Activated CD8-positive, alpha-beta T cell treated with anti-CD3 and anti-CD28 coated beads for 36 hours (primary cell): ENCODE measurements around the gene CERKL. TPM values are rescaled to one million over a fixed set of nuclear protein-coding genes. Genes with fewer than 3 reads are reported as not detected.

Source experiments
- ATAC-seq: fragments of 200-7000 bp; cut with Tn5 transposase; one replicate; pipeline ENCODE4 v1.10.0; 2021; ENCODE audit warnings: mild to moderate bottlenecking, moderate library complexity
- CTCF ChIA-PET: fragments of 350-600 bp; sonication (Branson Sonifier 250); formaldehyde crosslinking; loops from one replicate; lab custom pipeline; 2021; ENCODE audit warnings: antibody characterized with exemption; lab: Charles Lee
- POLR2A ChIA-PET: fragments of 350-600 bp; sonication (Branson Sonifier 250); formaldehyde crosslinking; loops from one replicate; lab custom pipeline; 2021; ENCODE audit warnings: antibody characterized with exemption; lab: Charles Lee
- DNase-seq: peaks from one replicate; pipeline ENCODE4 v3.0.0-alpha.2; 2020
- H3K27ac Mint-ChIP-seq: one replicate; pipeline ENCODE4 v1.8.0; 2021; ENCODE audit warnings: mild to moderate bottlenecking, mixed read lengths
- H3K27me3 Mint-ChIP-seq: one replicate; pipeline ENCODE4 v1.8.0; 2021; ENCODE audit warnings: mixed read lengths
- H3K36me3 Mint-ChIP-seq: one replicate; pipeline ENCODE4 v1.8.0; 2021; ENCODE audit warnings: low read depth, mixed read lengths
- H3K4me1 Mint-ChIP-seq: one replicate; pipeline ENCODE4 v1.8.0; 2021; ENCODE audit warnings: low read depth, mixed read lengths
- H3K4me3 Mint-ChIP-seq: one replicate; pipeline ENCODE4 v1.8.0; 2021; ENCODE audit warnings: mild to moderate bottlenecking, moderate library complexity, mixed read lengths
- H3K9me3 Mint-ChIP-seq: one replicate; pipeline ENCODE4 v1.8.0; 2021; ENCODE audit warnings: mixed read lengths
- CTCF ChIP-seq: fragments of 200-600 bp; IDR thresholded peaks from one replicate; pipeline ENCODE4 v1.8.0; 2022; ENCODE audit warnings: antibody characterized with exemption, mild to moderate bottlenecking
- intact Hi-C: fragments of 100-400 bp; cut with micrococcal nuclease; formaldehyde crosslinking; loops from one replicate; pipeline ENCODE4 v1.10.0; 2022
- total RNA-seq, 2 experiments: library from RNA; stranded (reverse); gene quantifications; one replicate each; pipeline ENCODE4 v1.2.3, GENCODE V29; 2021

CERKL gene
- total RNA-seq, 2 experiments from 2014 or later: 0.11 to 0.20 TPM

- CTCF ChIA-PET: interaction anchor here (1.0 to 2.2 kb wide), 3 partner anchors 168 to 441 kb away, joined by 3 to 12 read pairs (median 4); no protein-coding TSS in a partner anchor
- Mint-ChIP-seq H3K9me3 (no peaks in the 10 kb centered on the region), H3K4me1 (peaks cover 7% of the 10 kb centered on the region), H3K27me3 (no peaks in the 10 kb centered on the region), H3K27ac (no peak overlapping the region), H3K4me3 (no peak overlapping the region), H3K36me3 (peaks cover 5% of the 10 kb centered on the region)
- intact Hi-C loops: no loop called here
- no peak for TF ChIP-seq CTCF
- POLR2A ChIA-PET: interaction anchor here (1.1 kb wide), 1 partner anchor 9 kb away, joined by 3 read pairs; no protein-coding TSS in a partner anchor
- DNase-seq: no peak
- ATAC-seq: no peak
Measured at GRCh38 chr2:181546086-181546485, 110.8 kb downstream of the CERKL start.

GRCh38 chr2:181542170-181542569 is 114.7 kb downstream of the CERKL start:
- Mint-ChIP-seq H3K4me1 (peaks cover 7% of the 10 kb centered on the region), H3K27me3 (no peaks in the 10 kb centered on the region), H3K4me3 (no peak overlapping the region), H3K36me3 (peaks cover 39% of the 10 kb centered on the region), H3K9me3 (peaks cover 2% of the 10 kb centered on the region), H3K27ac (no peak overlapping the region)
- no peak for ATAC-seq
- CTCF ChIA-PET: no interaction called here
- no peak for TF ChIP-seq CTCF
- intact Hi-C loops: no loop called here
- POLR2A ChIA-PET: no interaction called here
- no peak for DNase-seq

- intact Hi-C loops: no loop called here
- Mint-ChIP-seq H3K27me3 (no peaks in the 10 kb centered on the region), H3K4me3 (no peak overlapping the region), H3K9me3 (peaks cover 2% of the 10 kb centered on the region), H3K27ac (no peak overlapping the region), H3K4me1 (peaks cover 2% of the 10 kb centered on the region), H3K36me3 (peaks cover 46% of the 10 kb centered on the region)
- no peak for TF ChIP-seq CTCF
- DNase-seq (no peak), ATAC-seq (no peak)
- POLR2A ChIA-PET: no interaction called here
- CTCF ChIA-PET: interaction anchor here (0.8 kb wide), 1 partner anchor 23 kb away, joined by 3 read pairs; no protein-coding TSS in a partner anchor
Measured at GRCh38 chr2:181540421-181540820, 116.5 kb downstream of the CERKL start.

GRCh38 chr2:181536730-181537129 is 120.2 kb downstream of the CERKL start:
- intact Hi-C loops: no loop called here
- POLR2A ChIA-PET: interaction anchor here (1.1 kb wide), 1 partner anchor 9 kb away, joined by 3 read pairs; no protein-coding TSS in a partner anchor
- no peak overlapping the region for H3K27ac Mint-ChIP-seq

More at GRCh38 chr2:181536730-181537129, 120.2 kb downstream of the CERKL start:
- Mint-ChIP-seq H3K36me3 (peaks cover 75% of the 10 kb centered on the region), H3K4me3 (no peak overlapping the region), H3K4me1 (no peaks in the 10 kb centered on the region), H3K27me3 (no peaks in the 10 kb centered on the region), H3K9me3 (peaks cover 2% of the 10 kb centered on the region)
- DNase-seq: no peak
- TF ChIP-seq CTCF: no peak
- ATAC-seq: no peak
- CTCF ChIA-PET: no interaction called here
